Glutamatergic neuron (in vitro differentiated cells): ENCODE measurements around the gene MAGI3. TPM values are rescaled to one million over a fixed set of nuclear protein-coding genes. Genes with fewer than 3 reads are reported as not detected.
"Not testable (repeated sequence)": the region's sequence is repeated elsewhere in the genome, so short reads cannot be mapped to it uniquely, and the experiment has no call there.

ENCODE experiments used
- DNase-seq: peaks from one replicate; pipeline ENCODE4 v3.0.0; 2022
- H3K27ac Mint-ChIP-seq: one replicate; pipeline ENCODE4 v1.8.0; 2020; ENCODE audit warnings: mild to moderate bottlenecking, mixed read lengths, inconsistent platforms; ENCODE audit not compliant: unreplicated experiment
- H3K27me3 Mint-ChIP-seq: one replicate; pipeline ENCODE4 v1.8.0; 2020; ENCODE audit warnings: mild to moderate bottlenecking, moderate library complexity, mixed read lengths, inconsistent platforms; ENCODE audit not compliant: unreplicated experiment
- H3K36me3 Mint-ChIP-seq: one replicate; pipeline ENCODE4 v1.8.0; 2020; ENCODE audit warnings: mild to moderate bottlenecking, mixed read lengths, inconsistent platforms; ENCODE audit not compliant: unreplicated experiment
- H3K4me1 Mint-ChIP-seq: one replicate; pipeline ENCODE4 v1.8.0; 2020; ENCODE audit warnings: mild to moderate bottlenecking, low read depth, mixed read lengths, inconsistent platforms; ENCODE audit not compliant: unreplicated experiment
- H3K4me3 Mint-ChIP-seq: one replicate; pipeline ENCODE4 v1.8.0; 2020; ENCODE audit warnings: mild to moderate bottlenecking, mixed read lengths, inconsistent platforms; ENCODE audit not compliant: unreplicated experiment
- H3K9me3 Mint-ChIP-seq: one replicate; pipeline ENCODE4 v1.8.0; 2020; ENCODE audit warnings: mild to moderate bottlenecking, moderate library complexity, mixed read lengths, inconsistent platforms; ENCODE audit not compliant: unreplicated experiment
- CTCF ChIP-seq: fragments of 200-600 bp; sonication (generic); IDR thresholded peaks from one replicate; pipeline ENCODE4 v1.5.0; 2021; ENCODE audit not compliant: partially characterized antibody, unreplicated experiment
- total RNA-seq: library from RNA; stranded (reverse); fragmentation: NEBNext Ultra II Directional; extraction: Animal tissue kit (Norgen Biotek cat#: 25700); gene quantifications from one replicate; pipeline ENCODE4 v1.2.1, GENCODE V29; 2021; ENCODE audit not compliant: unreplicated experiment

Gene MAGI3
- total RNA-seq, 1 donor from 2014 or later: 26.3 TPM

DNA sequence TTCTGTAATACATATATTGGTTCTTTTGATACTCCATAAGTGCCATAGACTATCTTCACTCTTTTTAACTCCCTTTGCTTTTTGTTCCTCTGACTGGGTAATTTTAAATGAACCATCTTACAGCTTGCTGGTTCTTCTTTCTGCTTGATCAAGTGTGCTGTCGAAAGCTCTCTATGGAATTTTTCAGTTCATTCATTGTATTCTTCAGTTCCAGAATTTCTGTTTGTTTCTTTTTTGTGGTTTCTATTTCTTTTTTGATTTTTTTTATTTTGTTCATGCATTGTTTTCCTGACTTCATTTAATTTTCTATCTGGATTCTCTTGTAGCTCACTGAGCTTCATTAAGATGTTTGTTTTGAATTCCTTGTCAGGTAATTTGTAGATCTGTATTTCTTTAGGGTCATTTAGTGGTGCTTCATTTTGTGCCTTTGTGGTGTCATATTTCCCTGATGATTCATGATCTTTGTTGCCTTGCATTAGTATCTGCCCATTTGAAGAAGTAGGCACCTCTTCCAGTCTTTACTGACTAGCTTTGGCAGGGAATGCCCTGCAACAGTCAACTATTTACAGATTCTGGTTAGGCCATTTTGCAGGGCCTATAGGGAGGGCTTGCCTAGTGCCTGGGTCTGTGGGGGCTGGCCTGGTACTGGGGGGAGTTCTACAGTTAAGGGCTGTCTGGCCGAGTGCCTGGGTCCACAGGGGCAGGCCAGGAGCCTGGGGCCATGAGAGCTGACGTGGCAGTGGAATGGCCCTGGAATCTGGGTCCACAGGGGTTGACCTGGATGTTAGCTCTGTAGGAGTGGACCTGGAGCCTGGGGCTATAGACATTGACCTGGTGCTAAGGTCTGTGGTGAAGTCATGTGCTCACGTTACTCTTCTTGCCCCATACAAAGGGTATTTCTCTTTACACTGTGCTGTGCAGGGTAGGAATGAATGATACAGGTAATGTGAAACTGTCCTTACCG is 89.7 kb downstream of the MAGI3 start:
- H3K9me3 Mint-ChIP-seq: peaks cover 22% of the 10 kb centered on the region
- no peak overlapping the region for H3K27ac Mint-ChIP-seq
- DNase-seq: no peak
- peaks cover 27% of the 10 kb centered on the region for H3K36me3 Mint-ChIP-seq
- no peak for TF ChIP-seq CTCF
- no peaks in the 10 kb centered on the region for H3K4me1 Mint-ChIP-seq
- no peak overlapping the region for H3K4me3 Mint-ChIP-seq
- peaks cover 3% of the 10 kb centered on the region for H3K27me3 Mint-ChIP-seq

DNA sequence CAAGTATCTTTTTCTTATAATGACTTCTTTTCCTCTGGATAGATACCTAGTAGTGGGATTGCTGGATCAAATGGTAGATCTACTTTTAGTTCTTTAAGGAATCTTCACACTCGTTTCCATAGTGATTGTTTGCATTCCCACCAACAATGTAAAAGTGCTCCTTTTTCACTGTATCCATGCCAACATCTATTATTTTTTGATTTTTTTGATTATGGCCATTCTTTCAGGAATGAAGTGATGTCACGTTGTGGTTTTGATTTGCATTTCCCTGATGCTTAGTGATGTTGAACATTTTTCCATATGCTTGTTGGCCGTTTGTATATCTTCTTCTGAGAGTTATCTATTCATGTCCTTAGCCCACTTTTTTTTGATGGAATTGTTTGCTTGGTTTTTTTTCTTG is 94.8 kb downstream of the MAGI3 start:
- Mint-ChIP-seq H3K9me3 (peaks cover 13% of the 10 kb centered on the region), H3K36me3 (peaks cover 24% of the 10 kb centered on the region)
- H3K27ac Mint-ChIP-seq, DNase-seq, H3K4me3 Mint-ChIP-seq, H3K27me3 Mint-ChIP-seq, H3K4me1 Mint-ChIP-seq: not testable (repeated sequence)

GRCh38 chr1:113488576-113489177 is 98.4 kb downstream of the MAGI3 start:
- TF ChIP-seq CTCF: no peak
- no peak for DNase-seq
- Mint-ChIP-seq H3K36me3 (peaks cover 37% of the 10 kb centered on the region), H3K4me3 (no peak overlapping the region), H3K27me3 (peaks cover 7% of the 10 kb centered on the region), H3K27ac (no peak overlapping the region), H3K9me3 (peaks cover 23% of the 10 kb centered on the region), H3K4me1 (no peaks in the 10 kb centered on the region)

DNA sequence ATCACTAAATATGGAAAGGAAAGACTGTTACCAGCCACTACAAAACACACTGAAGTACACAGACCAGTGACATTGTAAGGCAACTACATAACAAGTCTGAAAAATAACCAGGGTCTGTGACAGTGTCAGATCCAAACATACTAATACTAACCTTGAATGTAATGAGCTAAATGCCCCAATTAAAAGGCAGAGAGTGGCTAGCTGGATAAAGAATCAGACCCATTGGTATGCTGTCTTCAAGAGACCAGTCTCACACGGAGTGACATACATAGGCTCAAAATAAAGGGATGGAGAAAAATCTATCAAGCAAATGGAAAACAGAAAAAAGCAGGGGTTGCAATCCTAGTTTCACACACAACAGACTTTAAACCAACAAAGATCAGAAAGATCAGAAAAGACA is 100.1 kb downstream of the MAGI3 start:
- no peak for TF ChIP-seq CTCF
- Mint-ChIP-seq H3K27me3 (peaks cover 6% of the 10 kb centered on the region), H3K4me1 (no peaks in the 10 kb centered on the region), H3K27ac (no peak overlapping the region), H3K4me3 (no peak overlapping the region), H3K9me3 (peaks cover 23% of the 10 kb centered on the region), H3K36me3 (peaks cover 35% of the 10 kb centered on the region)
- no peak for DNase-seq

DNA sequence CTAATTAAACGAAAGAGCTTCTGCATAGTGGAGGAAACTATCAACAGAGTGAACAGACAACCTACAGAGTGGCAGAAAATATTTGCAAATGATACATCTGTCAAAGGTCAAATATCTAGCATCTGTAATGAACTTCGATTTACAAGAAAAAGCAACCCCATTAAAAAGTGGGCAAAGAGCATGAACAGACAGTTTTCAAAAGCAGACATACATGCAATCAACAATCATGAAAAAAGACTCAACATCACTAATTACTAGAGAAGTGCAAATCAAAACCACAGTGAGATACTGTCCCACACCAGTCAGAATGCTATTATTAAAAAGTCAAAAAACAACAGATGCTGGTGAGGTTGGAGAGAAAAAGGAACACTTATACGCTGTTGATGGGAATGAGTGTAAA is 103.2 kb downstream of the MAGI3 start:
- H3K4me1 Mint-ChIP-seq: no peaks in the 10 kb centered on the region
- peaks cover 26% of the 10 kb centered on the region for H3K36me3 Mint-ChIP-seq
- no peak overlapping the region for H3K27ac Mint-ChIP-seq
- H3K4me3 Mint-ChIP-seq: no peak overlapping the region
- peaks cover 3% of the 10 kb centered on the region for H3K27me3 Mint-ChIP-seq
- TF ChIP-seq CTCF: no peak
- H3K9me3 Mint-ChIP-seq: peaks cover 18% of the 10 kb centered on the region
- no peak for DNase-seq
